Ectodermal cell (in vitro differentiated cells): ENCODE measurements around the gene TAF1C.

Experiments used
- H3K27ac ChIP-seq: 2 replicates; pipeline ENCODE4 v1.7.0; 2013; ENCODE audit warnings: mild to moderate bottlenecking, low read depth, low read length; ENCODE audit not compliant: insufficient read depth, poor library complexity, severe bottlenecking
- H3K27me3 ChIP-seq: 2 replicates; pipeline ENCODE4 v1.7.0; 2013; ENCODE audit warnings: mild to moderate bottlenecking, low read length; ENCODE audit not compliant: insufficient read depth, control insufficient read depth, poor library complexity, severe bottlenecking
- H3K36me3 ChIP-seq: one replicate; pipeline ENCODE4 v1.7.0; 2013; ENCODE audit warnings: low read length; ENCODE audit not compliant: control insufficient read depth, insufficient read depth
- H3K4me1 ChIP-seq: one replicate; pipeline ENCODE4 v1.7.0; 2013; ENCODE audit warnings: low read length; ENCODE audit not compliant: control insufficient read depth, insufficient read depth
- H3K4me3 ChIP-seq: 2 replicates; pipeline ENCODE4 v1.7.0; 2013; ENCODE audit warnings: low read depth, low read length, control low read depth; ENCODE audit not compliant: insufficient read depth
- H3K9me3 ChIP-seq: 2 replicates; pipeline ENCODE4 v1.7.0; 2013; ENCODE audit warnings: mild to moderate bottlenecking, low read length, moderate library complexity; ENCODE audit not compliant: control insufficient read depth
- WGBS, 2 experiments: methylation state at CpG; one replicate each; pipeline ENCODE4 v1.1.7; 2013; ENCODE audit warnings: missing lambda C conversion rate in 2 of 2; 5-methylcytosine and 5-hydroxymethylcytosine counted together

TAF1C gene

GRCh38 chr16:84184775-84185174, 2.1 kb downstream of the TAF1C start:
- peaks cover 4% of the 10 kb centered on the region for H3K4me1 ChIP-seq
- H3K9me3 ChIP-seq: no peaks in the 10 kb centered on the region
- peaks cover 22% of the 10 kb centered on the region for H3K36me3 ChIP-seq
- H3K27me3 ChIP-seq: no peaks in the 10 kb centered on the region
- H3K4me3 ChIP-seq: no peak overlapping the region
- H3K27ac ChIP-seq: no peak overlapping the region
- WGBS, 2 experiments: 94% methylated on average over 10 of the region's 10 CpGs

GRCh38 chr16:84183911-84184591, 2.8 kb downstream of the TAF1C start:
- WGBS, 2 experiments: 92% methylated on average over 11 of the region's 11 CpGs
- Histone ChIP-seq H3K27ac (no peak overlapping the region), H3K36me3 (peaks cover 24% of the 10 kb centered on the region), H3K4me1 (peaks cover 4% of the 10 kb centered on the region), H3K27me3 (no peaks in the 10 kb centered on the region), H3K4me3 (no peak overlapping the region), H3K9me3 (no peaks in the 10 kb centered on the region)

- Histone ChIP-seq H3K27me3 (no peaks in the 10 kb centered on the region), H3K27ac (no peak overlapping the region), H3K36me3 (peaks cover 27% of the 10 kb centered on the region), H3K9me3 (no peaks in the 10 kb centered on the region), H3K4me3 (no peak overlapping the region), H3K4me1 (peaks cover 4% of the 10 kb centered on the region)
- WGBS, 2 experiments: 97% methylated on average over 5 of the region's 5 CpGs
These were observed 3.3 kb downstream of the TAF1C start for GRCh38 chr16:84183572-84183875.

GRCh38 chr16:84182680-84183571, 3.9 kb downstream of the TAF1C start:
- Histone ChIP-seq H3K9me3 (no peaks in the 10 kb centered on the region), H3K27ac (no peak overlapping the region), H3K27me3 (no peaks in the 10 kb centered on the region), H3K4me3 (no peak overlapping the region), H3K4me1 (peaks cover 4% of the 10 kb centered on the region), H3K36me3 (peaks cover 32% of the 10 kb centered on the region)
- WGBS, 2 experiments: 96% methylated on average over 26 of the region's 26 CpGs

GRCh38 chr16:84182104-84182503, 4.8 kb downstream of the TAF1C start:
- Histone ChIP-seq H3K9me3 (no peaks in the 10 kb centered on the region), H3K4me1 (peaks cover 4% of the 10 kb centered on the region), H3K27me3 (no peaks in the 10 kb centered on the region), H3K27ac (no peak overlapping the region), H3K4me3 (no peak overlapping the region), H3K36me3 (peaks cover 34% of the 10 kb centered on the region)
- WGBS, 2 experiments: 96 to 97% methylated on average over 18 of the region's 18 CpGs

DNA sequence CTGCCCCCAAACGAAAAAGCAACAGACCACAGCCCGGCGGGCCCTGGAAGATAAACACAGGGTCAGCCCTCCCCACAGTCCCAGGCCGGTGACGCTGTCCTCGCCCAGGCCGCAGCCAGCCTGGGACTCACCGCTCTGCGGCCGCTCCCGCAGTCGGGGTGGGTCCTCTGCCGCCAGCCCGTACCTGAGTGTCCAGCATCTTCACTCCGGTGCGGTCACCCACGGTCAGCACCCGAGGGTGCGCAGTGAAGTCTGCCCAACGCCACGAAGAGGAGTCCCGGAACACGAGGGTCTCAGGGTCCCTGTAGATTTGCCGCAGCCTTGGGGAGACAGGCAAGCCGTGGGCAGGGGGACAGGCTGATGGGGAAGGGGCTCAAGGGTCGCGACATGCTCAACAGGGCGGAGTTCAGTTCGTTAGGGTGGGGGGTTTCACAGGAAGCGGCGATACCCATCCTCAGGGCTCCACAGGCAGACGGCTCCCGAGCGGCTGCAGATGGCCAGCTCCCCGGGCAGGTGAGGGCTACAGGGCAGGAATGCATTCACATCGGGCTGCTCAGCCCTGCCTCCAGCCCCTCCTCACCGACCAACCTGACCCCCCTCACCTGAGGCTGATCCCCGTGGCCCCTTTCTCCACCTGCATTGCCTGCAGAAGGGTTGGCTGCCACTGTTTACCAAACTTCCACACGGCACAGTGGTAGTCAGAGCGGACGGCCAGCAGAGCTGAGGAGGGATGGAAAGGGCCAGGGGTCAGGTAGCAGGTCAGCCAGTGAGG, 5.5 kb downstream of the TAF1C start:
- Histone ChIP-seq H3K9me3 (no peaks in the 10 kb centered on the region), H3K36me3 (peaks cover 34% of the 10 kb centered on the region), H3K27ac (no peak overlapping the region), H3K4me3 (no peak overlapping the region), H3K27me3 (no peaks in the 10 kb centered on the region), H3K4me1 (peaks cover 4% of the 10 kb centered on the region)
- 95 to 96% methylated on average over 41 of the region's 41 CpGs for WGBS, 2 experiments

GRCh38 chr16:84180519-84181140, 6.2 kb downstream of the TAF1C start:
- WGBS, 2 experiments: 91 to 92% methylated on average over 21 of the region's 21 CpGs
- Histone ChIP-seq H3K36me3 (peaks cover 34% of the 10 kb centered on the region), H3K4me3 (no peak overlapping the region)

DNA sequence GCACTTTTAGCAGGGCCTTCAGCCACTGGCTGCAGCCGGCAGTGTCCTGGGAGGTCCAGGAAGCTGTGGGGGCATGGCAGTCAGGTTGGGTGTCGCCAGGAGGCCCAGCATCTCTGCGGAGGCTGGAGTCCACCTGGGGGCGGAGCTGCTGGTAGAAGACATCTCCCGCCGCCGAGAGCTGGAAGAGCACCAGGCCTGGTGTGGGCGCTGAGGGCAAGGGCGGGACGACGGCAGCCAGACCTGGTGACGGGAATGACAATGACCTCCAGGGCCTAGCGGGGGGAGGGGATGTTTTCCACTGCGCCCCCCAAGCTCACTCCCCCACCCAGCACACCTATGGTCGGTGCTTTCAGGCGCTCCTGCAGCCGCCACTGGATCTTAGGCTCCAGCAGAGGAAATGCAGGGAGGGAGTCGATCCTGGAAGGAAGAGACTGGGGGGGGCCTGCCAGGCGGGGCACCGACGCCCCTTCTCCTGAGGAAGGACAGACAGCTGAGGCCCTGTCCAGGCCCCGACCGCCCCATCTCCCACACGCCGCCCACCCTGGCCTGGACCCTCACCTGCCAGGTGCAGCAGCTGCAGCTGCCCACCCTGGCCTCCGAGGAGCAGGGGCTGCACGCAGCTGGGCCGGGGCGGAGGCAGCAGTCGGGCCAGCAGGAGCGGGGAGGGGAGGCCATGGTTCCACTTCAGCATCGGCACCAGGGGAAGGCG, 7.1 kb downstream of the TAF1C start:
- H3K4me1 ChIP-seq: no peaks in the 10 kb centered on the region
- H3K36me3 ChIP-seq: peaks cover 34% of the 10 kb centered on the region
- 94 to 95% methylated on average over 33 of the region's 33 CpGs for WGBS, 2 experiments
- H3K4me3 ChIP-seq: no peak overlapping the region
- no peaks in the 10 kb centered on the region for H3K27me3 ChIP-seq
- no peaks in the 10 kb centered on the region for H3K9me3 ChIP-seq
- H3K27ac ChIP-seq: no peak overlapping the region

More at GRCh38 chr16:84180519-84181140, 6.2 kb downstream of the TAF1C start:
- Histone ChIP-seq H3K9me3 (no peaks in the 10 kb centered on the region), H3K27me3 (no peaks in the 10 kb centered on the region), H3K4me1 (peaks cover under 1% of the 10 kb centered on the region), H3K27ac (no peak overlapping the region)

- no peak overlapping the region for H3K4me3 ChIP-seq
- peaks cover 34% of the 10 kb centered on the region for H3K36me3 ChIP-seq
- H3K9me3 ChIP-seq: no peaks in the 10 kb centered on the region
- WGBS, 2 experiments: 95% methylated on average over 28 of the region's 28 CpGs
- H3K27me3 ChIP-seq: no peaks in the 10 kb centered on the region
- H3K4me1 ChIP-seq: no peaks in the 10 kb centered on the region
- no peak overlapping the region for H3K27ac ChIP-seq
These were observed 7.8 kb downstream of the TAF1C start for GRCh38 chr16:84178892-84179611.
